Gastrocnemius medialis (tissue), 4 donors: ENCODE data around the gene TMEM72.

Experiments
- POLR2A ChIP-seq, 2 donors: fragments of 450-650 bp; IDR thresholded peaks; one replicate each; pipeline ENCODE4 v1.6.1; 2017; ENCODE audit warnings: antibody characterized with exemption in 2 of 2, mild to moderate bottlenecking in 2 of 2, moderate library complexity in 2 of 2
- TF ChIP-seq, protein P1 (sequence below), 5 experiments: fragments of 450-650 bp in 3 of 5; fragments of 200-600 bp in 2 of 5; sonication (generic) in 2 of 5; IDR thresholded peaks in 4 of 5; conservative IDR thresholded peaks in 1 of 5; 1 replicate in 4 of 5; 2 replicates in 1 of 5; pipeline ENCODE4 v1.5.1; 2016 to 2019; ENCODE audit warnings: antibody characterized with exemption in 5 of 5, mild to moderate bottlenecking in 3 of 5, moderate library complexity in 3 of 5

DNA sequence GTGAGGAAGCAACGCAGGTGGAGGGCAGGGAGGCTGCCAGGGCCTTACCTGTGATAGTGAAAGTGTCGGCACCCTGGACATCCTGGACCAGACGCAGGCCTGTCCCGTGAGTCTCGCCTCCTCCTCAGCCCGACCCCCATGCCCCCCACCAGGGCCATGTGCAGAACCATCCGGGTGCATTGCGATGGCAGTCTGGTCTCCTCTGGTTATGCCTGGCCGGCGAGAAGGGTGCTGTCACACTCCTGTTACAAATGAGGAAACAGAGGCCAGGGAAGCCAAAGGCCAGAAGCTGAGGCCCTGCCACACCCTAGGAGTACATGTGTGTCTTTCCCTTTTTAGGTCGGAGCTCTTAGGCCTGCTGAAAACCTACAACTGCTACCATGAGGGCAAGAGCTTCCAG, 60.3 kb downstream of the TMEM72 start:
- TF ChIP-seq, protein P1, sequence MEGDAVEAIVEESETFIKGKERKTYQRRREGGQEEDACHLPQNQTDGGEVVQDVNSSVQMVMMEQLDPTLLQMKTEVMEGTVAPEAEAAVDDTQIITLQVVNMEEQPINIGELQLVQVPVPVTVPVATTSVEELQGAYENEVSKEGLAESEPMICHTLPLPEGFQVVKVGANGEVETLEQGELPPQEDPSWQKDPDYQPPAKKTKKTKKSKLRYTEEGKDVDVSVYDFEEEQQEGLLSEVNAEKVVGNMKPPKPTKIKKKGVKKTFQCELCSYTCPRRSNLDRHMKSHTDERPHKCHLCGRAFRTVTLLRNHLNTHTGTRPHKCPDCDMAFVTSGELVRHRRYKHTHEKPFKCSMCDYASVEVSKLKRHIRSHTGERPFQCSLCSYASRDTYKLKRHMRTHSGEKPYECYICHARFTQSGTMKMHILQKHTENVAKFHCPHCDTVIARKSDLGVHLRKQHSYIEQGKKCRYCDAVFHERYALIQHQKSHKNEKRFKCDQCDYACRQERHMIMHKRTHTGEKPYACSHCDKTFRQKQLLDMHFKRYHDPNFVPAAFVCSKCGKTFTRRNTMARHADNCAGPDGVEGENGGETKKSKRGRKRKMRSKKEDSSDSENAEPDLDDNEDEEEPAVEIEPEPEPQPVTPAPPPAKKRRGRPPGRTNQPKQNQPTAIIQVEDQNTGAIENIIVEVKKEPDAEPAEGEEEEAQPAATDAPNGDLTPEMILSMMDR (IDR thresholded peaks at IDR 0.05 in 4 of 5, conservative IDR thresholded peaks at IDR 0.05 in 1 of 5) = no peak
- TF ChIP-seq POLR2A (IDR thresholded peaks at IDR 0.05) = no peak
